Measurements from ENCODE around the gene TTLL9.

DNA sequence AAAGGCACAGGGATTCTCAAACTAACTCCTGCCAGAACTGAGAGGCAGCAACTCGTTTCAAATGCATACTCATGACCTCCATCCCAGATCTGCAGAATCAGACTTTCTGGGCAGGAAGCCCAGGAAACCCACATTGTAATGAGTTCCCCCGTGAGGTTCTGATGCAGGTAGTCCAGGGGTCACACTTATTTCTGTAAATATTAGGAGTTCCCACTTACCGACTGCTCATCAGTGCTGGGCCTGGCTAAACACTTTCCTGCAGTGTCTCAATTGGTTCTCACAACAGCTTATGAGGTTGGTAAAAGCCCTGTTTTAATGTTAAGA, 11.7 kb upstream of the TTLL9 start:
- TF ChIP-seq ZNF274 (IDR thresholded peaks at IDR 0.05; ENCODE audit: low read depth, low read length) (no peak), SUZ12 (IDR thresholded peaks at IDR 0.05; ENCODE audit: extremely low read depth, insufficient read depth, insufficient read length) (no peak)

All from NT2/D1 (cell line).